Right lobe of liver (tissue), 6 donors: ENCODE data around the gene KCNK4. TPM values are rescaled to one million over a fixed set of nuclear protein-coding genes. Genes with fewer than 3 reads are reported as not detected.

Source experiments
- ATAC-seq, 4 donors: fragments of 200-7000 bp; cut with Tn5 transposase; one replicate each; pipeline ENCODE4 v1.9.1; 2020; ENCODE audit warnings: mild to moderate bottlenecking in 4 of 4, moderate library complexity in 4 of 4
- DNase-seq, 3 donors: peaks; one replicate each; pipeline ENCODE4 v3.0.0-alpha.2; 2020
- H3K27ac ChIP-seq, 3 donors: fragments of 200-600 bp; one replicate each; pipeline ENCODE4 v1.8.0; 2022
- H3K27me3 ChIP-seq, 2 donors: fragments of 200-600 bp; one replicate each; pipeline ENCODE4 v1.8.0; 2022
- H3K36me3 ChIP-seq, 4 donors: fragments of 200-600 bp; sonication (generic) in 1 of 4; one replicate each; pipeline versions ENCODE4 v1.5.1 to v1.8.0; 2017 to 2022; ENCODE audit warnings: control low read depth in 1 of 4
- H3K4me1 ChIP-seq, 4 donors: fragments of 200-600 bp; sonication (generic) in 1 of 4; one replicate each; pipeline versions ENCODE4 v1.5.1 to v1.8.0; 2017 to 2022; ENCODE audit warnings: control low read depth in 1 of 4
- H3K4me3 ChIP-seq, 3 donors: fragments of 200-600 bp; one replicate each; pipeline ENCODE4 v1.8.0; 2022
- H3K9me3 ChIP-seq, 4 donors: fragments of 200-600 bp; sonication (generic) in 1 of 4; one replicate each; pipeline versions ENCODE4 v1.5.1 to v1.8.0; 2017 to 2022; ENCODE audit warnings: control low read depth in 1 of 4
- CTCF ChIP-seq, 4 donors: fragments of 200-600 bp in 3 of 4; fragments of 450-650 bp in 1 of 4; IDR thresholded peaks; one replicate each; pipeline versions ENCODE4 v1.5.1 to v1.8.0; 2016 to 2022; ENCODE audit warnings: antibody characterized with exemption in 4 of 4, mild to moderate bottlenecking in 2 of 4
- POLR2A ChIP-seq: fragments of 450-650 bp; IDR thresholded peaks from one replicate; pipeline ENCODE4 v1.6.1; 2017; ENCODE audit warnings: antibody characterized with exemption, mild to moderate bottlenecking
- WGBS: methylation state at CpG from one replicate; pipeline ENCODE4 v1.1.6; 2018; ENCODE audit warnings: low coverage, low lambda C conversion rate; ENCODE audit not compliant: insufficient coverage; ENCODE audit errors: missing lambda C conversion rate; 5-methylcytosine and 5-hydroxymethylcytosine counted together
- intact Hi-C, 2 donors: fragments of 100-400 bp; cut with DNase I; formaldehyde crosslinking; loops; one replicate each; pipeline versions ENCODE4 v1.11.2 to v1.14.1; 2022
- total RNA-seq, 6 experiments: library from RNA; depleted of rRNA in 2 of 6; stranded (reverse); fragments of >200 nt in 2 of 6; fragmentation: NEBNext Ultra II Directional in 3 of 6; extraction: Animal tissue kit (Norgen Biotek cat#: 25700) in 3 of 6; gene quantifications; one replicate each; pipeline versions ENCODE4 v1.1.0 to v1.2.4, GENCODE V29; 2016 to 2023
- donor health status: DM: no; HTN: yes; CAD: no.
- donor health status: DM: no; HTN: no; CAD: no.
- donor health status: DM: no; HTN: no; CAD: no.
- donor health status: DM: no; HTN: yes; CAD: no.
- donor health status: DM: no; HTN: yes; CAD: no.

Gene KCNK4
- total RNA-seq, 6 experiments from 2014 or later = not detected

DNA sequence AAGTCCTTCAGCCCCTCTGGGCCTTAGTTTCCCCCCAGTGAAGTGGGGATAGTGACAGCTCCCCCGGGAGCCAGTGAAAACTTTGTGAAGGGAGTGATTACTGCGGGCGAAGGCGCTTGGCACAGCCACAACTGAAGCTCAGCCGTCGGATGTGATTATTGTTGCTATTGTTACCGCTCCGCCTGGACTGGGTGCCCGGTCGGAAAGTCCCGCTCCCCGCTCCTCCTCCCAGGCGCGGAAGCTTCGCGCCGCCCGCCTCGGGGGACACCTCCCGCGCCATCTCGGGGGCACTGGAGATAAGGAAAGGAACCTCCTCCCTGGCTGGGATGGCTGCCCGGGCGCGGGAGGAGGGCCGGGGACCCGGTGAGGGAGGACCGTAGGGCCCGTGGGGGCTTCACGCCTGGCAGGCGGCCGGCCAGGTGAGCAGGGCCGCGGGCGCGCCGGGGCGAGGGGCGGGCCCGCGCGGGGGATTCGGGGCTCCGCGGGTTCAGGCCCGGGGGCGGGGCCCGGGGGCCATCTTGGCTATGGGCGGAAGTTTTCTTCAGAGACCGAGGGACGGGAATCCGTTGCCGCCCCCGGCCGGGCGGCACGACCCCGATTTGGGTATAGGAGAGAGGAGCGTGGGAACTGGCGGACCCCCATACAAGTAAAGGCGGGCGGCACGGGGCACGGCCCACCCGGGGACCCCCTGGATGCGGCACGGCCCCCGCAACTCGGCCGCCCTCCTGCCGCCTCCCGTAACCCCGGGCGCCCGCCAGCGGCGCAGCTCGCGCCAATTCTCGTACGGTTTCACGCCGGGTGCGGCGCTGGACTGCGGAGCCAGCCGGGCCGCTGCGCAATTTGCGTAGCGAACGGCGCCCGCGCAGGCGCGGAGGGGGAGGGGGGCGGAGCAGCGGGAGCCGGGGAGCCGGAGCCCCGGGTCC is 5.9 kb upstream of the KCNK4 start, which contains the start of gene GPR137:
TSS of gene GPR137 (plus strand) at position 887 of the 923 bp plus-strand sequence. CDS start 677 bp downstream, outside the sequence.
- Histone ChIP-seq H3K9me3 (no peaks in the 10 kb centered on the region), H3K4me3 (peak within 1 kb of the TSS; percentile 65 to 96 (median 93)), H3K36me3 (no peaks in the 10 kb centered on the region), H3K4me1 (peaks cover 0 to 12% (median 6%) of the 10 kb centered on the region in 4 donors), H3K27ac (peak within 1 kb of the TSS; percentile 68 to 95 (median 83)), H3K27me3 (no peaks in the 10 kb centered on the region)
- ATAC-seq (peak; percentile 62 to 84 (median 66)), DNase-seq (peak; percentile 86 to 91 (median 91))
- TF ChIP-seq CTCF (IDR thresholded peaks at IDR 0.05) (no peak), POLR2A (no peak)
- intact Hi-C loops = no loop called here
- 0% methylated on average over 20 of the region's 102 CpGs for WGBS

GRCh38 chr11:64285885-64286800 is 5.0 kb upstream of the KCNK4 start:
- intact Hi-C loops = no loop called here
- H3K4me3 ChIP-seq = peak overlapping the region; percentile 65 to 96 (median 93)
- no peaks in the 10 kb centered on the region for H3K9me3 ChIP-seq
- 33% methylated on average over 21 of the region's 40 CpGs for WGBS
- H3K36me3 ChIP-seq = no peaks in the 10 kb centered on the region
- peaks cover 0 to 12% (median 6%) of the 10 kb centered on the region in 4 donors for H3K4me1 ChIP-seq
- H3K27me3 ChIP-seq = no peaks in the 10 kb centered on the region
- H3K27ac ChIP-seq = peak overlapping the region; percentile 68 to 95 (median 83)
- ATAC-seq (peak in 3 of 4 donors; percentile 19 to 40 (median 35)), DNase-seq (peak; percentile 74 to 80 (median 80))
- TF ChIP-seq CTCF (IDR thresholded peaks at IDR 0.05) = peak in 1 of 4 donors; percentile 20
- no peak for TF ChIP-seq POLR2A

- peaks cover 0 to 18% (median 6%) of the 10 kb centered on the region in 4 donors for H3K4me1 ChIP-seq
- no peaks in the 10 kb centered on the region for H3K36me3 ChIP-seq
- TF ChIP-seq CTCF (IDR thresholded peaks at IDR 0.05) (no peak), POLR2A (no peak)
- DNase-seq = no peak
- 69% methylated on average over 2 of the region's 9 CpGs for WGBS
- no peaks in the 10 kb centered on the region for H3K27me3 ChIP-seq
- no peak overlapping the region for H3K27ac ChIP-seq
- no peaks in the 10 kb centered on the region for H3K9me3 ChIP-seq
- intact Hi-C loops = no loop called here
- ATAC-seq = no peak
- no peak overlapping the region for H3K4me3 ChIP-seq
Measured at GRCh38 chr11:64286801-64287159, 4.3 kb upstream of the KCNK4 start.

- intact Hi-C loops = no loop called here
Measured at GRCh38 chr11:64287676-64288352, 3.3 kb upstream of the KCNK4 start.

More at GRCh38 chr11:64287676-64288352, 3.3 kb upstream of the KCNK4 start:
- H3K27me3 ChIP-seq = peaks cover 0 to 4% of the 10 kb centered on the region in 2 donors
- DNase-seq (no peak), ATAC-seq (no peak)
- no peak overlapping the region for H3K4me3 ChIP-seq
- H3K27ac ChIP-seq = no peak overlapping the region
- no peaks in the 10 kb centered on the region for H3K36me3 ChIP-seq
- no peaks in the 10 kb centered on the region for H3K9me3 ChIP-seq
- 91% methylated on average over 6 of the region's 33 CpGs for WGBS
- no peak for TF ChIP-seq POLR2A
- no peak for TF ChIP-seq CTCF (IDR thresholded peaks at IDR 0.05)
- H3K4me1 ChIP-seq = peaks cover 0 to 24% (median 6%) of the 10 kb centered on the region in 4 donors
